Activated T-cell treated with anti-CD3 and anti-CD28 coated beads, Interleukin-2, amount 50 U/mL, for 4 hours (primary cell): ENCODE measurements around the gene CHST8. TPM values are rescaled to one million over a fixed set of nuclear protein-coding genes. Genes with fewer than 3 reads are reported as not detected.
"Not testable (repeated sequence)": the region's sequence is repeated elsewhere in the genome, so short reads cannot be mapped to it uniquely, and the experiment has no call there.

Experiments
- ATAC-seq, 2 donors: fragments of 200-7000 bp; cut with Tn5 transposase; one replicate each; pipeline ENCODE4 v1.10.0; 2021
- DNase-seq: peaks from one replicate; pipeline ENCODE4 v3.0.0-alpha.2; 2020
- H3K27me3 Mint-ChIP-seq: one replicate; pipeline ENCODE4 v1.8.0; 2021; ENCODE audit warnings: low read depth, mixed read lengths
- H3K36me3 Mint-ChIP-seq: one replicate; pipeline ENCODE4 v1.8.0; 2022; ENCODE audit warnings: mixed read lengths; ENCODE audit not compliant: insufficient read depth
- H3K4me1 Mint-ChIP-seq: one replicate; pipeline ENCODE4 v1.8.0; 2021; ENCODE audit warnings: low read depth, mixed read lengths
- H3K4me3 Mint-ChIP-seq: one replicate; pipeline ENCODE4 v1.8.0; 2021; ENCODE audit warnings: mild to moderate bottlenecking, moderate library complexity, mixed read lengths
- H3K9me3 Mint-ChIP-seq: one replicate; pipeline ENCODE4 v1.8.0; 2021; ENCODE audit warnings: mixed read lengths
- total RNA-seq, 3 donors: library from RNA; stranded (reverse); gene quantifications; one replicate each; pipeline ENCODE4 v1.2.1, GENCODE V29; 2021

The CHST8 gene
- total RNA-seq, 3 donors from 2014 or later: not detected

GRCh38 chr19:33810821-33811220, 189.1 kb downstream of the CHST8 start:
- DNase-seq (no peak), ATAC-seq (no peak)
- H3K4me3 Mint-ChIP-seq: no peak overlapping the region
- H3K27me3 Mint-ChIP-seq: peaks cover 4% of the 10 kb centered on the region
- H3K9me3 Mint-ChIP-seq: no peaks in the 10 kb centered on the region
- no peaks in the 10 kb centered on the region for H3K36me3 Mint-ChIP-seq
- H3K4me1 Mint-ChIP-seq: peaks cover 11% of the 10 kb centered on the region

GRCh38 chr19:33811246-33811645, 189.5 kb downstream of the CHST8 start:
- Mint-ChIP-seq H3K4me1 (peaks cover 7% of the 10 kb centered on the region), H3K36me3 (no peaks in the 10 kb centered on the region), H3K4me3 (no peak overlapping the region), H3K27me3 (peaks cover 4% of the 10 kb centered on the region), H3K9me3 (no peaks in the 10 kb centered on the region)
- no peak for ATAC-seq
- no peak for DNase-seq

- DNase-seq (no peak), ATAC-seq (no peak)
- H3K27me3 Mint-ChIP-seq: peaks cover 4% of the 10 kb centered on the region
- peaks cover under 1% of the 10 kb centered on the region for H3K4me1 Mint-ChIP-seq
- no peaks in the 10 kb centered on the region for H3K36me3 Mint-ChIP-seq
- H3K4me3 Mint-ChIP-seq: no peak overlapping the region
- H3K9me3 Mint-ChIP-seq: no peaks in the 10 kb centered on the region
Observed at GRCh38 chr19:33811736-33812387, 190.1 kb downstream of the CHST8 start.

DNA sequence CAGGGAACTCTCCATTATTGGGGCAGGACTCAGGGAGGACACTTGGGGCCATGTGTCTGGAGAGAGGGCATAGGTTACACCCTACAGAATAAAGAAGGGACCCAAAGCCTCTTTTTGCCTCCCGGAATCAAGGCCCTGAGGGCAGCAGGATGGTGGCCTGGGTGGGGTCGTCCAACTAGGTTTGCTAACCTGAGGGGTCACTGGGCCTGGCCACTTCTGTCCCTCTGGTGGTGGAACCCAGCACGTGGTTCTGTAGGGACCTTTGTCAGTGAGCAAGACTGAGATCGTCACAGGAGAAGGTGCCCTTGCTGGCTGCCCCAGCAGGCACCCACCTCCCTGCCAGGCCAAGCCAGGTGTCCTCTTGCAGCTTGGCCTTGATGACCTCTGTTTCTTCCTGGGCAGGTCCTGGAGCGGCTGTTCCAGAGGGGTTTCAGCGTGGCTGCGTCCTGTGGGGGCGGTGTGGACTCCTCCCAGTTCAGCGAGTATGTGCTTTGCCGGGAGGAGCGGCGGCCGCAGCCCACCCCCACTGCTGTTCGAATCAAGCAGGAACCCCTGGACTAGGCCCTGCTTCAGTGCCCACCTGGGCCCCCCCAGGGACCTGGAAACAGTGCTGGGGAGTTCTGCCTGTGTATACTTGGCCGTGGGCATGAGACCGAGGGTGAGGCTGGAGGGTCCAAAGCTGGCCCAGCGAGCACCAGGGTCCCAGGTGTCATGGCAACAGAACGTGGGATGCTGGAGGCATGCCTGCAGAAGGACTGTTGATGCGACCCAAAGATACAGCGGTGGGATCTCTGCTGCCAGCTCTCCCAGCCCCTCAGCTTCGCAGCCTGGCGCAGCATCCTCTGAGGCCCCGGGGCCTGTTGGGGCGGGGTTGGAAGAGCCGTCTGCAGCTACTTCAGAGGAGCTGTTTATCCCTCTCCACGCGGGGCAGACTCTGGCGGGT, 190.9 kb downstream of the CHST8 start:
- no peak for DNase-seq
- H3K4me3 Mint-ChIP-seq: no peak overlapping the region
- H3K4me1 Mint-ChIP-seq: peaks cover 3% of the 10 kb centered on the region
- no peaks in the 10 kb centered on the region for H3K36me3 Mint-ChIP-seq
- no peaks in the 10 kb centered on the region for H3K9me3 Mint-ChIP-seq
- peaks cover 4% of the 10 kb centered on the region for H3K27me3 Mint-ChIP-seq
- ATAC-seq: peak in 1 of 2 donors; percentile 37

GRCh38 chr19:33813391-33814101, 191.8 kb downstream of the CHST8 start:
- ATAC-seq: no peak
- H3K36me3 Mint-ChIP-seq: no peaks in the 10 kb centered on the region
- H3K27me3 Mint-ChIP-seq: peaks cover 4% of the 10 kb centered on the region
- H3K4me3 Mint-ChIP-seq: no peak overlapping the region
- DNase-seq: no peak
- no peaks in the 10 kb centered on the region for H3K9me3 Mint-ChIP-seq
- H3K4me1 Mint-ChIP-seq: peaks cover 3% of the 10 kb centered on the region

DNA sequence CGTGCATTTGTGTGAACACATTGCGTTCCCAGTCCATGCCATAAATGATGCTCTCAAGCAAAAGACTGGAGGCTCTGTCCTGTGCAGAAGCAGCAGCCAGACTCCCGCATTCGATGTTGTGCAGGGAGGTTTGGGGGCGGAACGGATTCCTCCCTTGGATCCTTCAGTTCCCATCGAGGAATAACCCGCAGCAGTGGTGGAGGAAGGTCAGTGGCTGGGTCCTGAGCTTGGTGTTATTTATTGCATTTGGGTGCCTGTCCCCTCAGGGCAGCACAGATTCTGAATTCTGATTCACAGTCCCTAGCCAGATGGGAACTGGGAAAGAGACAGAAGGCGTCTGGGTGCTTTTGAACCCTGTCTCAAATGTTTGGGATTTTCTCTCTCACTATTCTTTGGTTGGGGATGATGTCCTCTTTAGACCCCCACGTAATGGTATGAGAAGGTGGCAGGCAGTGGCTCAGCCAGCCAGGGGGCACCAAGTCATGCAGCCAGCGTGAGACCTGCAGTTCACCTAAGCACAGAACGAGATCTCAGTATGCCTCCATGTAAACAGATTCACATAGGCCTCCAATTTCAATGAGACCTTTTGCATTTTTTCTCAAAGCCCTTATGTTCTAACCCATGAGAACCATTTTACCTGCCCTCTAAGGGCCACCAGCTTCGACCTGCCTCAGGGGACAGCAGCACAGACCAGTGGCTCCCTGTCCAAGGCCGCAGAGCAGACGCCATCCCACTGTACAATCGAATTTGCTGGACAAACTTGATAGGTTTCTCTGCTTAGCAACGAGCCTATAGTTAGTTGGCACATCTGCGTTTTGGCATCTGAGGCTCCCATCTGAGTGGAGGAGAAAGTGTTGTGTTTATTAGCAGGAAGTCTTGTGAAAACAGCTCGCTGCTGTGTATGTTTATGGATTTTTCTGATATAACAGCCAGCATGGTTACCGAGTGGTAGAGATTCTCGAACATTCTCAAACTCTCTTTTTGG, 192.7 kb downstream of the CHST8 start:
- no peak for DNase-seq
- no peak for ATAC-seq
- Mint-ChIP-seq H3K4me1 (peaks cover 10% of the 10 kb centered on the region), H3K36me3 (no peaks in the 10 kb centered on the region), H3K9me3 (no peaks in the 10 kb centered on the region), H3K27me3 (peaks cover 7% of the 10 kb centered on the region), H3K4me3 (no peak overlapping the region)

GRCh38 chr19:33815380-33816340, 193.9 kb downstream of the CHST8 start:
- Mint-ChIP-seq H3K4me1 (peaks cover 14% of the 10 kb centered on the region), H3K9me3 (no peaks in the 10 kb centered on the region), H3K36me3 (no peaks in the 10 kb centered on the region), H3K27me3 (peaks cover 8% of the 10 kb centered on the region), H3K4me3 (no peak overlapping the region)
- DNase-seq (no peak), ATAC-seq (no peak)

DNA sequence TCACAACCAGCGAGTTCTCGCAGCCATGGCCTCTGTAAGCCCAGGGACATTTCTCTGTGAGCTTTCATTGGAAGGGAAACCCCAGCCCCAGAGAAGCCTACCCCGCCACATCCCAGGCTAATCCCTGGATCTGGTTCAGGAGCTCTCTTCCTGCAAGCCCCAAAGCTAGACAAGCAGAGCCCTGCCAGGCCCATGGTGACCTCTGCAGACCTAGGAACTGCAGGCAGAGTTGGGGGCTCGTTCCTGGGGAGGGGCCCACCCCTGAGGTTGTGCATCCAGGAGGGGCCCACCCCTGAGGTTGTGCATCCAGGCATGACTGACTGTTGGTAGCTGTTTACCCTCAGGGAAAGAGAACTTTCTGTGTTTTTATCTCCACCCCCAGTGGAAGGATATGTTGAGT, 196.7 kb downstream of the CHST8 start:
- Mint-ChIP-seq H3K27me3 (peaks cover 8% of the 10 kb centered on the region), H3K4me3 (peak overlapping the region; percentile 3), H3K4me1 (peaks cover 25% of the 10 kb centered on the region), H3K9me3 (no peaks in the 10 kb centered on the region), H3K36me3 (no peaks in the 10 kb centered on the region)
- DNase-seq: no peak
- ATAC-seq: no peak

GRCh38 chr19:33819078-33819477, 197.3 kb downstream of the CHST8 start:
- H3K27me3 Mint-ChIP-seq, H3K36me3 Mint-ChIP-seq, H3K9me3 Mint-ChIP-seq, DNase-seq, ATAC-seq: not testable (repeated sequence)
- Mint-ChIP-seq H3K4me1 (peaks cover 25% of the 10 kb centered on the region), H3K4me3 (peak overlapping the region; percentile 54)

- Mint-ChIP-seq H3K4me1 (peaks cover 25% of the 10 kb centered on the region), H3K27me3 (peaks cover 7% of the 10 kb centered on the region), H3K9me3 (no peaks in the 10 kb centered on the region), H3K4me3 (peak overlapping the region; percentile 54), H3K36me3 (no peaks in the 10 kb centered on the region)
- no peak for DNase-seq
- ATAC-seq: no peak
Observed at GRCh38 chr19:33819506-33819879, 197.7 kb downstream of the CHST8 start.

DNA sequence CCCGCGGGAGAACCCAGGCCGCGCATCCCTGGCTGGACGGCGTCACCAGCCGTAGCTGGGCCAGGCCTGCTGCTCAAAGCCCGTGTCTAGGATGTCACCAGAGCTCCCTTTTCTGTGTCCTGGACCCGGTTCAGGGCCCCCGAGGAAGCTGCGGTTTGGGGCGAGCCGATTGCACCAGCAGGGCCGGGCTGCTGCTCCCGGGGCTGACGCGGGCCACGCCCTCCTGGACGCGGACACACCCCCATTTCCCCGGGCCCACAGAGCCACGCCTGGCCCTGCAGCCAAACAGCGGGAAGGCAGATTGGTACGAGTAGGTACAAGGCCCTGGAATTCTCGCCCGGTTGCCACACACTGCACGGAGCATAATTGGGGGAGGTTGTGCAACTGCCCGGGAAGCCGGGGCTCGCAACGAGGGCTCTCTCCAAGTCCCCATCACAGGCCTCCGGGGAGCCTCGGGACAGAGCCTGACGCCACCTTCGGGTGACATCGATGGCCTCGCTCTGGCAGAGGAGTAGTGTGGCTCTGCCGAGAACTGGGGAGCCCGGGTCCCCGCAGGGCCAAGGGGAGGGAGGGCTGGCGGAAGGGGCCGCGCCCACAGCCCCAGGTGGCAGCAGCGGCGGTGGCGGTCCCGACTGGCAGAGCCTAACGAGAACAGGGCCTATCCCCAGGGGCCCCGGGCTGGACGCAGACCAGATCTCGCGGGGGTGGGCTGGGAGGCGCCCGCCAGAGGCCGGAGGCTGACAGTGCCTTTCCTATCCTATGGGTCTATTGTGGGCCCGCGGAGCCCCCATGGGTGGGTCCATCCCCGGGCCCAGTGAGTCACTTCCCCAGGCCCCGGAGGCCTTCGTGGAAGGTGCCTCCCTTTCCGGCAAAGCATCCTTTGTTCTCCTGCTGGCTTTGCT, 198.4 kb downstream of the CHST8 start:
- H3K4me3 Mint-ChIP-seq: peak overlapping the region; percentile 71
- DNase-seq: peak; percentile 34
- peak; percentile 86 to 89 for ATAC-seq
- peaks cover 7% of the 10 kb centered on the region for H3K27me3 Mint-ChIP-seq
- no peaks in the 10 kb centered on the region for H3K36me3 Mint-ChIP-seq
- H3K4me1 Mint-ChIP-seq: peaks cover 25% of the 10 kb centered on the region
- no peaks in the 10 kb centered on the region for H3K9me3 Mint-ChIP-seq

DNA sequence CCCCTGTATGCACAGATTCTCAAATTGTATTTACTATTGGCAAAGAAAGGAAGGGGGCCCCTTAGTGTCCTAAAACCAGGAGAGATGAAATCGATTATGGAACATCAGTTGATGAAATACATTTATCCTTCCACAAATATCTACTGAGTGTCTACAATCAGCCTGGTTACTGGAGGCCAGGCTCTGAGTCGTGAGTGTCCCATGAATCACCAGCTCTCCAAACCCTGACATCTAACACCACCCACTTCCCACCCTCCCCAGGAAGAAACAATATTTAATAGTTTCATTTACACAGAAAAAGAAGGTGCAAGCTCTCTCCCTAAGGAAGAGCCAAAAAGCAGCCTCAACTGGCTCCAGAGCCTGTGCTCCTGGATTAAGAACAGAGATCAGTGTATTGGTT, 200.1 kb downstream of the CHST8 start:
- ATAC-seq: no peak
- Mint-ChIP-seq H3K4me1 (peaks cover 25% of the 10 kb centered on the region), H3K9me3 (no peaks in the 10 kb centered on the region), H3K4me3 (no peak overlapping the region), H3K27me3 (peaks cover 6% of the 10 kb centered on the region), H3K36me3 (no peaks in the 10 kb centered on the region)
- no peak for DNase-seq
